Endothelial cell of umbilical vein (primary cell): ENCODE results near the gene NKX1-1.
"Not testable (repeated sequence)": the region's sequence is repeated elsewhere in the genome, so short reads cannot be mapped to it uniquely, and the experiment has no call there.

Source experiments
- FOS ChIP-seq: IDR thresholded peaks from 2 replicates; pipeline ENCODE4 v1.6.1; 2011; ENCODE audit warnings: mild to moderate bottlenecking, low read length, moderate library complexity, borderline replicate concordance; ENCODE audit not compliant: insufficient read depth
- POLR2AphosphoS5 ChIP-seq: IDR thresholded peaks from 2 replicates; pipeline ENCODE4 v1.6.1; 2012; ENCODE audit warnings: low read depth, mild to moderate bottlenecking, control low read depth, low read length, moderate library complexity; ENCODE audit not compliant: insufficient read depth
- TF ChIP-seq, protein P1 (sequence below), 2 donors: IDR thresholded peaks; 1 replicate in 1 of 2; 2 replicates in 1 of 2; pipeline ENCODE4 v1.5.1; 2011; ENCODE audit warnings: low read length in 2 of 2, mild to moderate bottlenecking in 2 of 2, moderate library complexity in 2 of 2, control low read depth in 1 of 2, inconsistent platforms in 1 of 2, low read depth in 1 of 2; ENCODE audit not compliant: insufficient read depth in 1 of 2; ENCODE audit errors: extremely low read depth in 1 of 2

DNA sequence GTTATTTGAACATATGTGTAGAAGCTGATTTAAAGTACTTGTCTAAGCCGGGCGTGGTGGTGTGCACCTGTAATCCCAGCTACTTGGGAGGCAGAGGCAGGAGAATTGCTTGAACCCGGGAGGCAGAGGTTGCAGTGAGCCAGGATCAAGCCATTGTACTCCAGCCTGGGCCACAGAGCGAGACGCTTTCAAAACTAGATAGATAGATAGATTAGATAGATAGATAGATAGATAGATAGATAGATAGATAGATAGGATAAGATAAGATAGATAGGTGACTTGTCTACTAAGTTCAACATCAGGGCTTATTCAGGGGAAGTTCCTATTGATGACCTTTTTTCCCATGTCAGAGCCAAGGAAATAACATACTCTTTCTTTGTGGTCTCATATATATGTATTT is 12.9 kb downstream of the NKX1-1 start:
- not testable (repeated sequence) for TF ChIP-seq FOS, POLR2AphosphoS5
- TF ChIP-seq, protein P1, sequence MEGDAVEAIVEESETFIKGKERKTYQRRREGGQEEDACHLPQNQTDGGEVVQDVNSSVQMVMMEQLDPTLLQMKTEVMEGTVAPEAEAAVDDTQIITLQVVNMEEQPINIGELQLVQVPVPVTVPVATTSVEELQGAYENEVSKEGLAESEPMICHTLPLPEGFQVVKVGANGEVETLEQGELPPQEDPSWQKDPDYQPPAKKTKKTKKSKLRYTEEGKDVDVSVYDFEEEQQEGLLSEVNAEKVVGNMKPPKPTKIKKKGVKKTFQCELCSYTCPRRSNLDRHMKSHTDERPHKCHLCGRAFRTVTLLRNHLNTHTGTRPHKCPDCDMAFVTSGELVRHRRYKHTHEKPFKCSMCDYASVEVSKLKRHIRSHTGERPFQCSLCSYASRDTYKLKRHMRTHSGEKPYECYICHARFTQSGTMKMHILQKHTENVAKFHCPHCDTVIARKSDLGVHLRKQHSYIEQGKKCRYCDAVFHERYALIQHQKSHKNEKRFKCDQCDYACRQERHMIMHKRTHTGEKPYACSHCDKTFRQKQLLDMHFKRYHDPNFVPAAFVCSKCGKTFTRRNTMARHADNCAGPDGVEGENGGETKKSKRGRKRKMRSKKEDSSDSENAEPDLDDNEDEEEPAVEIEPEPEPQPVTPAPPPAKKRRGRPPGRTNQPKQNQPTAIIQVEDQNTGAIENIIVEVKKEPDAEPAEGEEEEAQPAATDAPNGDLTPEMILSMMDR (IDR thresholded peaks at IDR 0.05; ENCODE audit: extremely low read depth in 1 of 2, insufficient read depth in 1 of 2, low read depth in 1 of 2, low read length in 2 of 2): not testable (repeated sequence)
